NK-92 (cell line): Measurements from ENCODE around the gene ITGA5.

Experiments used
- DNase-seq: peaks from one replicate; lab custom pipeline; 2025; ENCODE audit not compliant: unreplicated experiment; lab: John Stamatoyannopoulos, UW

ITGA5 gene

GRCh38 chr12:54390176-54390667, 28.8 kb downstream of the ITGA5 start:
- DNase-seq, result no peak

- no peak for DNase-seq
Observed at GRCh38 chr12:54389607-54390175, 29.4 kb downstream of the ITGA5 start.

- no peak for DNase-seq
Observed at GRCh38 chr12:54389134-54389508, 29.9 kb downstream of the ITGA5 start.

GRCh38 chr12:54388237-54389133, 30.6 kb downstream of the ITGA5 start:
- no peak for DNase-seq

DNA sequence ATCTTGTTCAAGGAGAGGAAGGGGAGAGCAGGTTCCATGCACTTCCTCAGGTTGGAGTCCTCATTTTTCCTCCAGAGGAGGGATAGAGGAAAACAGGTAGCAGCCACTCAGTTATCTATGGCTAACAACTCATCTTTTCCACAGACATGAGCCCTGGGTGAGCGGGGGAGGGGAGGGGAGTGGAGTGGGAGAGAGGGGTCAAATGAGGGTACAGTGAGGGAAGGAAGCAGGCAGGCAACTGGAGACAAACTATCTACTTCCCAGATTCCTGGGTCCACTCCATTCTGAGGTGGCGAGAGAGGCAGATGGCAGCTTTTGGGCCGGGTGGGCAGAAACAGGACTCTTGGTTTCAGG, 32.0 kb downstream of the ITGA5 start:
- DNase-seq, result no peak

GRCh38 chr12:54386403-54387113, 32.5 kb downstream of the ITGA5 start:
- DNase-seq, result no peak

GRCh38 chr12:54385251-54385914, 33.7 kb downstream of the ITGA5 start:
- no peak for DNase-seq

DNA sequence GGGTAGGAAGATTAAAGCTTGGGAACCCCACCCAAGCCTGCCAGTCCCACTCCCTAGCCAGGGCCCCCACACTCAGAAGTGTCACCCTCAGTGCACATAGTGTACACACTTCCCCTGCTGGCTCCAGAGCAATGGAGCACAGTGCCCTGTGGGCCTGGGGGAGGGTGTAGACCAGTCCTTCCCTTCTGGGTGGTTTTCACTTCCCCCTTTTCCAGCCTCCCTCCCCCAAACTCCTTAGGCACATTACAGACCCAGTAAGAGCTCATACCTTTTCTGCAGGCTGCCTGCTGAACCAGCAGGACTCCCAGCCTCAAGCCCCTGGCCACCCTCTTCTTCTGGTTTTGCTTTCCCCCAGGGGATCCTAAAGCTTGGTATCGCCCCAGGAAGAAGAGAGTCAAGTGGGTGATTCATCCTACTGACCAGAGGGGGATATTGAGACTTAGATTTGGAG, 34.5 kb downstream of the ITGA5 start, which contains the start of gene ZNF385A:
Gene ZNF385A (minus strand): TSS at position 143 of the 451 bp plus-strand sequence. CDS start 219 bp downstream, outside the sequence.
- DNase-seq, result no peak

- no peak for DNase-seq
Observed at GRCh38 chr12:54383041-54383609, 35.9 kb downstream of the ITGA5 start.

GRCh38 chr12:54381136-54381535, 37.9 kb downstream of the ITGA5 start:
- DNase-seq, result no peak

GRCh38 chr12:54379398-54380201, 39.5 kb downstream of the ITGA5 start:
- DNase-seq, result no peak

GRCh38 chr12:54378796-54379397, 40.2 kb downstream of the ITGA5 start:
- DNase-seq, result no peak

DNA sequence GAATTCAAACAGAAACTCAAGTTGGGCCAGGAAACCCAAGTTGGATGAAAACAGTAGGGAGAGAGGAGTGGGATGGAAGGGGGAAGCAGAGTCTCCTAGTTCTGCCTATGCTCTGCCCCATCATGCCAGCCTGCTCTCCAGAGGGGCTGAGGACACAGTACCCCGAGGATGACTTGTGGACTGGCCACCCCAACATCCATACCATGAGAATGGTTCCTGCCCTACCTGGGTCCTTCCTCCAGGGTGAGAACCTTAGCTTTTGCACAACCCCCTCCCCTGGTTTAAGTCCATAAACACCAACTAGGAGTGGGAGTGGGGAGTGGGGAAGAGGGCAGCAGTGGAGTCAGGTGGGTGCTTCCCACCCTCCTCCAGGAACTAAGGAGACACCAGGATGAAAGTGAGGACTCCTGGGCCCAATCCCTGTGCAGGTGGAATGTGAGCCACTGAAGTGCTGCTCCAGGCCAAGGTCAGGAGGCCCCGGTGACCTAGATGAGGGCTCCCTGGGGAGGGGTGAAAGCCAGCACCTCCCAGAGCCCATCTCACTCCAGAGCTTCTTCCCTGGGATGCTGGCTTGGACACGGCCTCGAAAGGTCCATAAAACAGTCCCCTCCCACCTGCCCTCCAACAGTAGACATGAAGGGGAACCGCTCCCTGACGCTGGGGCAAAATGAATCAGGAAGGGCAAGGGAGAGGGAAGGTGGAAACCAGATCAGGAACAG, 41.1 kb downstream of the ITGA5 start:
- no peak for DNase-seq

DNA sequence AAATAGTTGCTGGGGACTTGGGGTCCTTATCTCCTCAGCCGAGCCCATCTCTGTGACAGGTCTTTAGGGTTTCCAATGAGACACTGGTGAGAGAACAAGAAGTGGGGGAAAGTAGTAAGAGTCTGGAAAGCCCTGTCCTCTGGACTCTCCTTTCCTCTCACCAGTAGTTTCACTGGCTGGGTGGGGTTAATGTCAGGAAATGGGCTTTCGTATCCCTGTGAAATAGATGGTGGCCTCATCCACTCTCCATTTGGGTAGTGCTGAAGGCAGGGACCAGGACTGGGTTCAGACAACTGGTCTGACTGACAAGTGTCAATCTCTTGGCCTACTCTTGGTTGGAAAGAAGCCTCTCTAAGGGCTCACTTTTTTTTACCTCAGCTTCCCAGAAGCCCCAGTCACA, 42.1 kb downstream of the ITGA5 start:
- DNase-seq, result no peak

- DNase-seq, result no peak
Observed at GRCh38 chr12:54376596-54376995, 42.5 kb downstream of the ITGA5 start.

DNA sequence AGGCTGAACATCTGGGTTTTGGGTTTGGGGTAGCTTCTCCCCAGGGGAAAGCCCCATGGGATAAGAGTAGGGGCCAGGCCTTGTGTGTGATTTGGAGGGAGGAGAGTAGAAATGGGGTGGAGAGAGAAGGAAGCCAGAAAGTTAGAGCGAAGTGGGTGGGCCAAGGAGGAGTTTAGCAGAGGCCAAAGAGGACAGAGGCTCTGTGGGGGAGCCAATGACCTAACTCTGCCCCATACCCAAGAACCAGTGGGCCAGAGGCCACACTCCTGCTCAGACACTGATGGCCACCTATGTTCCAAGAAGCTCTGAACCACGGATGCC, 43.8 kb downstream of the ITGA5 start:
- no peak for DNase-seq

DNA sequence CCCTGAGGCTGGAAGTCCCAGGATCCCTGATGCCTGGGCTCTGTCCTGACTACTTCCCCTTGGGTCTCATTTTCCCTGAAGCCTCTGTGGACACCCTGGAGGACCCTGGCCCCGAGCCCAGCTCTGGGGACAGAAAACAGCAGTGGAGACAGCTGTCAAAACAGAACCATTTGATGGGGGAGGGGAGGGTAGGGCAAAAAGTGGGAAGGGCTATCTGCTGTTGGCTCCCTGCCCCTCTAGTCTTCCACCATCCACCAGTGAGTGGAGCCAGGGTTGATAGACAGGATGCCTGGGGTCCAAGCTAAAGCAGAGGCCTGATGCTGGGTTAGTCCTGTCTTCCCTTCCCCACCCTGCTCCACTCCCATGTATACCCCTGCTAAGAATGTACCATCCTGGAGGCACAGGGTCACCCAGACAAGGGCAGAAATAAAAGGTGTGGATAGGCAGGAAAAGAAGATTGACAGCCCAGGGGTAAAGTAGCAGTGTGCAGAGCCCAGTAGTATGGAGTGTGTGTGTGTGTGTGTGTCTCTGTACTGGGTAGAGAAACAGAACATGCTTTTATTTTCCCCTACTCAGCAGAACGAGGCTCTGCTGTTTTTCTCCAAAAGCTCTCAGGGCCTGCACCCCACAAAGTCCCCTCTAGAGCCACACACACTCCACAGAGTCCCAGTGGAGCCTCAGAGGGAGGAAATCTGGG, 44.4 kb downstream of the ITGA5 start:
- DNase-seq, result no peak
